ENCODE results near the gene FZD1.

The FZD1 gene

GRCh38 chr7:91247500-91247899 lies 16.7 kb upstream of the FZD1 start:
- no peak for TF ChIP-seq GATA2 (IDR thresholded peaks at IDR 0.05; ENCODE audit: low read depth, low read length)
- no peak for TF ChIP-seq GATA3 (IDR thresholded peaks at IDR 0.05; ENCODE audit: low read depth, low read length)

DNA sequence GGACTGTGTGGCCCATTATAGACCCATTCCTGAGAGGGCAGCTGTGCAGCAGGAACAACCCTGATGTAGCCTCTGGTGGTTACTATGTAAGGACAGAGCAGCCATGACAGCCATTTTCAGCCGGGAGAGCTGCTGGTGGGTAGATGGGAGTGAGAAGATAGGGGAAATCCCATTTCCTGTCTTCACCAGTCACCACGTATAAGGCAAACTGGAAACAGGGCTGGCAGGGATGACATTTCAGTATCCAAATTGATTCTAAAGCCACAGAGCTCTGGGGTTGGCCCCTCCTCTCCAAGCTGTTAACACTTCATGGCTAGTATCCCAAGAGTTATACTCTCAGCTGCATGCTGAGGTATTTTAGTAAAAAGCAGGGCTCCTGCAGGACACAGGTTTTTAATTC lies 15.2 kb upstream of the FZD1 start:
- TF ChIP-seq GATA3 (IDR thresholded peaks at IDR 0.05; ENCODE audit: low read depth, low read length) = no peak
- TF ChIP-seq GATA2 (IDR thresholded peaks at IDR 0.05; ENCODE audit: low read depth, low read length) = no peak

DNA sequence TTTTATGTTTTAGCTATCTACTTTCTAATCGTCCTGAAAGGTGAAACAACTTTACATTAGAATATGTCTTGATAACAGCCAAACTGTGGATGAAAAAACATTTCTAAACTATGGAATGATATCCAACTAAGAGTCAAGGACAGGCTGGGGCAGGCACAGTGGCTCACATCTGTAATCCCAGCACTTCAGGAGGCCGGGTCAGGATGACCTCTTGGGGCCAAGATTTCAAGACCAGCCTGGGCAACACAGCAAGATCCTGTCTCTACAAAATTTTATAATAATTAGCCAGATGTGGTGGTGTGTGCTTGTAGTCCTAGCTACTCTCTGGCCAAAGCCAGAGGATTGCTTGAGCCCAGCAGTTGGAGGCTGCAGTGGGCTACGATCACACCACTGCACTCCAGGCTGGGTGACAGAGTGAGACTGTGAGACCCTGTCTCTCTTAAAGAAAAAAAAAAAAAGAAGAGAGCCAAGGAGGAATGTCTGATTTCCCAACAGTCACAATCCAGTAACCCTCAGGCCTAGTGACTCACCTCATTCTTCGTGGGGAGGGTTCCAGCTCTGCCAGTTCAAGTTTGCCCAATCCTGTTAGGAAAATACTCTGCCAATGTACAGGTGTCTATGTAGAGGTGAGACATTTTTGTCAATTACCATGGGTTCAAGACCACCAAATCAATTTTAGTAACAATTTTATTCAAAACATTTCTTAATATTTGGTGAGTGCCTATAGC lies 14.6 kb upstream of the FZD1 start:
- no peak for TF ChIP-seq GATA3 (IDR thresholded peaks at IDR 0.05; ENCODE audit: low read depth, low read length)
- no peak for TF ChIP-seq GATA2 (IDR thresholded peaks at IDR 0.05; ENCODE audit: low read depth, low read length)

DNA sequence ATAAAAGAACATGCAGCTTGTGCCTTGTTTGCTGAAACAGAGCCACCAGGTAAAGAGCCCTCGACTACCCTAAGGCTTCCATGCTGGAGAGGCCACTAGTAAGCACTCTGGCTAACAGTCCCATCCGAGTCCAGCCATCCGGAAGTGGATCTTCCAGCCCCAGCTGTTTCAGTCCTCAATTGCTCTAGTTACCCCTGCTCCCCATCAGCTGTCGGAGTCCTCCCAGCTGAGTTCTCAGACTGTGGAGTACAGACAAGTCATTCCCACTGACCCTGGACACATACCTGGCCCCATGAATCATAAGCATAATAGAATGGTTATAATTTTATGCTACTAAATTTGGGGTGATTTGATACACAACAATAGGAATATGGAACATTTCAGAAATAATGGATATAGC lies 13.5 kb upstream of the FZD1 start:
- no peak for TF ChIP-seq GATA2 (IDR thresholded peaks at IDR 0.05; ENCODE audit: low read depth, low read length)
- no peak for TF ChIP-seq GATA3 (IDR thresholded peaks at IDR 0.05; ENCODE audit: low read depth, low read length)

GRCh38 chr7:91251877-91252276 lies 12.4 kb upstream of the FZD1 start:
- no peak for TF ChIP-seq GATA3 (IDR thresholded peaks at IDR 0.05; ENCODE audit: low read depth, low read length)
- no peak for TF ChIP-seq GATA2 (IDR thresholded peaks at IDR 0.05; ENCODE audit: low read depth, low read length)

DNA sequence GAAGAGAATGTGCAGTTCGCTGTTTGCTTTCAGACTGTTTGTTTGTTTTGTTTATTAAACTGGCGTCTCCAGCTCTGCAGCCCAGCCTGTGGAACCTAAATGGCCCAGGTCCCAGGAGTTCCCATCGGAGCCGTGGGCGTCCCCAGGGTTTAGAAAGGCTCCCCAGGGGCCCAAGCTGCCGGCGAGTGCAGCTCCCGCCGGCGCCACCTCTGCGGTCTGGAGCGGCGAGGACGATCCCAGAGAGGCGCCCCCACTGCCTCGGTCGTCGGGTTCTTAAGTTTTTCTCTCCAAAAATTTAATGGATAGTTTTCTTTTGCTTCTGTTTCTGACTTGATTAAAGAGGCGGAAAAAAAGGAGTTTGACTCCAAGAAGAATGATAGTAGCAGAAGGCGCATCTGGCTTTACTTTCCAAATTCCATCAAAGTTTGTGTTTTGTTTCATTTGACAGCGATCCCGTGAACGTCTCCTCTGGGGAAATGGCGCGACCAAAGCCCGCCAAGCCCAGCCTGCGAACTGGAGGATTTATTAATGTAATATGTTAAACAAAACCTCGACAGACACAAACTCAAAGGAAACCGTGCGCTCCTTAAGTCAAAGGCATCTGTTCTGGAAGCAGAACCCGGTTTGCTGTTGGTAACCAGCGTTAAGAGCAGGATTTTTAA lies 718 bp upstream of the FZD1 start:
- TF ChIP-seq GATA3 (IDR thresholded peaks at IDR 0.05; ENCODE audit: low read depth, low read length) = no peak
- no peak for TF ChIP-seq GATA2 (IDR thresholded peaks at IDR 0.05; ENCODE audit: low read depth, low read length)

GRCh38 chr7:91264924-91265681 lies 870 bp downstream of the FZD1 start:
- TF ChIP-seq GATA3 (IDR thresholded peaks at IDR 0.05; ENCODE audit: low read depth, low read length) = no peak
- TF ChIP-seq GATA2 (IDR thresholded peaks at IDR 0.05; ENCODE audit: low read depth, low read length) = no peak

DNA sequence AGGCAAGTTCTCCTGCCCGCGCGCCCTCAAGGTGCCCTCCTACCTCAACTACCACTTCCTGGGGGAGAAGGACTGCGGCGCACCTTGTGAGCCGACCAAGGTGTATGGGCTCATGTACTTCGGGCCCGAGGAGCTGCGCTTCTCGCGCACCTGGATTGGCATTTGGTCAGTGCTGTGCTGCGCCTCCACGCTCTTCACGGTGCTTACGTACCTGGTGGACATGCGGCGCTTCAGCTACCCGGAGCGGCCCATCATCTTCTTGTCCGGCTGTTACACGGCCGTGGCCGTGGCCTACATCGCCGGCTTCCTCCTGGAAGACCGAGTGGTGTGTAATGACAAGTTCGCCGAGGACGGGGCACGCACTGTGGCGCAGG lies 1.4 kb downstream of the FZD1 start:
- TF ChIP-seq GATA2 (IDR thresholded peaks at IDR 0.05; ENCODE audit: low read depth, low read length) = no peak
- no peak for TF ChIP-seq GATA3 (IDR thresholded peaks at IDR 0.05; ENCODE audit: low read depth, low read length)

DNA sequence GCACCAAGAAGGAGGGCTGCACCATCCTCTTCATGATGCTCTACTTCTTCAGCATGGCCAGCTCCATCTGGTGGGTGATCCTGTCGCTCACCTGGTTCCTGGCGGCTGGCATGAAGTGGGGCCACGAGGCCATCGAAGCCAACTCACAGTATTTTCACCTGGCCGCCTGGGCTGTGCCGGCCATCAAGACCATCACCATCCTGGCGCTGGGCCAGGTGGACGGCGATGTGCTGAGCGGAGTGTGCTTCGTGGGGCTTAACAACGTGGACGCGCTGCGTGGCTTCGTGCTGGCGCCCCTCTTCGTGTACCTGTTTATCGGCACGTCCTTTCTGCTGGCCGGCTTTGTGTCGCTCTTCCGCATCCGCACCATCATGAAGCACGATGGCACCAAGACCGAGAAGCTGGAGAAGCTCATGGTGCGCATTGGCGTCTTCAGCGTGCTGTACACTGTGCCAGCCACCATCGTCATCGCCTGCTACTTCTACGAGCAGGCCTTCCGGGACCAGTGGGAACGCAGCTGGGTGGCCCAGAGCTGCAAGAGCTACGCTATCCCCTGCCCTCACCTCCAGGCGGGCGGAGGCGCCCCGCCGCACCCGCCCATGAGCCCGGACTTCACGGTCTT lies 1.9 kb downstream of the FZD1 start:
- TF ChIP-seq GATA3 (IDR thresholded peaks at IDR 0.05; ENCODE audit: low read depth, low read length) (no peak), GATA2 (IDR thresholded peaks at IDR 0.05; ENCODE audit: low read depth, low read length) (no peak)

DNA sequence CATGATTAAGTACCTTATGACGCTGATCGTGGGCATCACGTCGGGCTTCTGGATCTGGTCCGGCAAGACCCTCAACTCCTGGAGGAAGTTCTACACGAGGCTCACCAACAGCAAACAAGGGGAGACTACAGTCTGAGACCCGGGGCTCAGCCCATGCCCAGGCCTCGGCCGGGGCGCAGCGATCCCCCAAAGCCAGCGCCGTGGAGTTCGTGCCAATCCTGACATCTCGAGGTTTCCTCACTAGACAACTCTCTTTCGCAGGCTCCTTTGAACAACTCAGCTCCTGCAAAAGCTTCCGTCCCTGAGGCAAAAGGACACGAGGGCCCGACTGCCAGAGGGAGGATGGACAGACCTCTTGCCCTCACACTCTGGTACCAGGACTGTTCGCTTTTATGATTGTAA lies 2.5 kb downstream of the FZD1 start:
- TF ChIP-seq GATA2 (IDR thresholded peaks at IDR 0.05; ENCODE audit: low read depth, low read length) (no peak), GATA3 (IDR thresholded peaks at IDR 0.05; ENCODE audit: low read depth, low read length) (no peak)

DNA sequence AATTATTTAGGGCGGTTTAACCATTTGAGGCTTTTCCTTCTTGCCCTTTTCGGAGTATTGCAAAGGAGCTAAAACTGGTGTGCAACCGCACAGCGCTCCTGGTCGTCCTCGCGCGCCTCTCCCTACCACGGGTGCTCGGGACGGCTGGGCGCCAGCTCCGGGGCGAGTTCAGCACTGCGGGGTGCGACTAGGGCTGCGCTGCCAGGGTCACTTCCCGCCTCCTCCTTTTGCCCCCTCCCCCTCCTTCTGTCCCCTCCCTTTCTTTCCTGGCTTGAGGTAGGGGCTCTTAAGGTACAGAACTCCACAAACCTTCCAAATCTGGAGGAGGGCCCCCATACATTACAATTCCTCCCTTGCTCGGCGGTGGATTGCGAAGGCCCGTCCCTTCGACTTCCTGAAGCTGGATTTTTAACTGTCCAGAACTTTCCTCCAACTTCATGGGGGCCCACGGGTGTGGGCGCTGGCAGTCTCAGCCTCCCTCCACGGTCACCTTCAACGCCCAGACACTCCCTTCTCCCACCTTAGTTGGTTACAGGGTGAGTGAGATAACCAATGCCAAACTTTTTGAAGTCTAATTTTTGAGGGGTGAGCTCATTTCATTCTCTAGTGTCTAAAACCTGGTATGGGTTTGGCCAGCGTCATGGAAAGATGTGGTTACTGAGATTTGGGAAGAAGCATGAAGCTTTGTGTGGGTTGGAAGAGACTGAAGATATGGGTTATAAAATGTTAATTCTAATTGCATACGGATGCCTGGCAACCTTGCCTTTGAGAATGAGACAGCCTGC lies 3.1 kb downstream of the FZD1 start:
- no peak for TF ChIP-seq GATA2 (IDR thresholded peaks at IDR 0.05; ENCODE audit: low read depth, low read length)
- no peak for TF ChIP-seq GATA3 (IDR thresholded peaks at IDR 0.05; ENCODE audit: low read depth, low read length)

DNA sequence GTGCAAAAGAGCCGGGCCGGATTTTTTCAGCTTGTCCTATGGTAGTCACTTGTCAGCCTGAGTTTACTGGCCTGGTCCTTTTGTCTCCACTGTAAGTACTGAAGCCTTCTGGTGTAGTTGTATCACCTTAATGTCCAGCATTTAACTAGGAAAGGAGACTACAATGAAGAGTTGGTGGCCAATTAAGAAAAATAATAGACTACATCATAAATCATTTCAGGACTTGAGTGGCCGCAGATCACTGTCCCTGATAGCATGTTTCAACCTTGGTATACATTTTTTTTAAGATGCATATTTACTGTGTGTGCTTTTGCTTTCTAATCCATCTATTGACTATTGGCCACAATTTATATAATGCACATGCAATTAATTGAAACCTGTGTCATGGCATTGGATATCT lies 6.1 kb downstream of the FZD1 start:
- TF ChIP-seq GATA2 (IDR thresholded peaks at IDR 0.05; ENCODE audit: low read depth, low read length) (no peak), GATA3 (IDR thresholded peaks at IDR 0.05; ENCODE audit: low read depth, low read length) (no peak)

DNA sequence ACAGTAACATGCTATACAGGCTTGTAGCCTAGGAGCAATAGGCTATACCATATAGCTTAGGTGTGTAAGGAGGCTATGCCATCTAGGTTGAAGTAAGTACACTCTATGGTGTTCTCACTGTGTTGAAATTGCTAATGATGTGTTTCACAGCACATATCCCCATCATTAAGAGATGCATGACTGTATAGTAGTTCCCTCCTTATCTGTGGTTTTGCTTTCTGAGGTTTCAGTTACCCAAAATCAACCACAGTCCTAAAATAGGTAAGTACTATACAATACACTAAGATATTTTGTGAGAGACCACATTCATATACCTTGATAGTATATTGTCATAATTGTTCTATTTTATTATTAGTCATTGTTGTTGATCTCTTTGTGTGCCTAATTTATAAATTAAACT lies 12.7 kb downstream of the FZD1 start:
- no peak for TF ChIP-seq GATA3 (IDR thresholded peaks at IDR 0.05; ENCODE audit: low read depth, low read length)
- TF ChIP-seq GATA2 (IDR thresholded peaks at IDR 0.05; ENCODE audit: low read depth, low read length) = no peak

DNA sequence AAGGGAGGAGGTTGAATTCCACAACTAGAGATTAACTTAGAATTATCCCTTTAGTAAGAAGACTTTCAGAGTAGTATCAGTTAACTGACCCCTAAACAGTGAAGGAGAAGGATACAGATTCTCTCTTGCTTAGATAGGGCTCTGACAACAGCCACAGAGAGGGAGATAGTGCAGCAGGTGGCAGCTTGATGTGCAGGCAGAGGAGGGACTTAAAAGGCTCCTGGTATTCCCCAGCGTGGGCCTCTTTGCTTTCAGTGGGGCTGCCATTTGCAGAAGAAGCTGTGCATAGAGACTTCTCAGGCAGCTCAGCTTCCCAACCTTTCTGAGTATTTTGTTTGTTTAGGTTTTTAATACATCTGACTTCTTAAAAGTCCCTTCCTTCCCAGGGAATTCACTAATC lies 16.0 kb downstream of the FZD1 start:
- no peak for TF ChIP-seq GATA2 (IDR thresholded peaks at IDR 0.05; ENCODE audit: low read depth, low read length)
- no peak for TF ChIP-seq GATA3 (IDR thresholded peaks at IDR 0.05; ENCODE audit: low read depth, low read length)
